Measurements from ENCODE around the gene RTF2. TPM values are rescaled to one million over a fixed set of nuclear protein-coding genes. Genes with fewer than 3 reads are reported as not detected.

Gene RTF2
- total and polyA plus RNA-seq, 5 donors: 73.4 to 80.4 (median 78.7) TPM

GRCh38 chr20:56426926-56427325 lies 41.5 kb upstream of the RTF2 start:
- ATAC-seq (no peak), DNase-seq (no peak)
- Histone ChIP-seq H3K27me3 (ENCODE audit: control insufficient read depth, insufficient read depth) (no peaks in the 10 kb centered on the region), H3K9me3 (ENCODE audit: control insufficient read depth, low read length) (no peaks in the 10 kb centered on the region), H3K4me1 (ENCODE audit: control insufficient read depth, insufficient read depth, low read length) (peaks cover 3% of the 10 kb centered on the region), H3K4me3 (ENCODE audit: low read length) (no peak overlapping the region), H3K27ac (ENCODE audit: low read length) (no peak overlapping the region)
- intact Hi-C loops (cut with DNase I): no loop called here

GRCh38 chr20:56427797-56428196 lies 40.6 kb upstream of the RTF2 start:
- intact Hi-C loops (cut with DNase I): no loop called here
- DNase-seq (no peak), ATAC-seq (no peak)
- Histone ChIP-seq H3K4me3 (ENCODE audit: low read length) (no peak overlapping the region), H3K9me3 (ENCODE audit: control insufficient read depth, low read length) (no peaks in the 10 kb centered on the region), H3K4me1 (ENCODE audit: control insufficient read depth, insufficient read depth, low read length) (peaks cover 2% of the 10 kb centered on the region), H3K27ac (ENCODE audit: low read length) (no peak overlapping the region), H3K27me3 (ENCODE audit: control insufficient read depth, insufficient read depth) (no peaks in the 10 kb centered on the region)
- WGBS: 78% methylated on average over 4 of the region's 4 CpGs

GRCh38 chr20:56428410-56428809 lies 40.0 kb upstream of the RTF2 start:
- H3K27ac ChIP-seq (ENCODE audit: low read length): no peak overlapping the region
- WGBS: 81% methylated on average over 5 of the region's 5 CpGs
- no peaks in the 10 kb centered on the region for H3K4me1 ChIP-seq (ENCODE audit: control insufficient read depth, insufficient read depth, low read length)
- no peak overlapping the region for H3K4me3 ChIP-seq (ENCODE audit: low read length)
- DNase-seq (no peak), ATAC-seq (no peak)
- no peaks in the 10 kb centered on the region for H3K9me3 ChIP-seq (ENCODE audit: control insufficient read depth, low read length)
- H3K27me3 ChIP-seq (ENCODE audit: control insufficient read depth, insufficient read depth): no peaks in the 10 kb centered on the region
- intact Hi-C loops (cut with DNase I): no loop called here

DNA sequence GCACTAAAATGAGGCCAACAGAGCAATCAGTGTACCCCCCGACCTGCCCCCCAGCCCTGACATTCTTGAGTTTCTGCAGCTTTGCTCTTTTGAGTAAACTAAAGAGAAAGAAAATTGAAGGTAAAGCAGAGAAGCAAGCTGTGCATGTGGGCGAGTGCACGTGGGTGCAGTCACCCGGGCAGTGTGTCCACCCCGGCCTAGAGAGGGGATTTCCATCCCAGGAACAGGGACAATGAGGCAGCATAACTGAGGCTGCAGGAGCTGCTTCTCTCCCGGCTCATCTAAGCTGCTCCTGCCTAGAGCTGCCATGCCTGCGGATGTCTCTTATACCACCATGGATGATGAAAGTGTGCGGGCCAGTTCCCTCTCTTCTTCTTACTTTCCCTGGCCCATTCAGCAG lies 39.5 kb upstream of the RTF2 start:
- 81% methylated on average over 8 of the region's 8 CpGs for WGBS
- Histone ChIP-seq H3K27me3 (ENCODE audit: control insufficient read depth, insufficient read depth) (no peaks in the 10 kb centered on the region), H3K4me3 (ENCODE audit: low read length) (no peak overlapping the region), H3K27ac (ENCODE audit: low read length) (no peak overlapping the region), H3K4me1 (ENCODE audit: control insufficient read depth, insufficient read depth, low read length) (peaks cover 3% of the 10 kb centered on the region), H3K9me3 (ENCODE audit: control insufficient read depth, low read length) (no peaks in the 10 kb centered on the region)
- intact Hi-C loops (cut with DNase I): no loop called here
- DNase-seq (no peak), ATAC-seq (no peak)

DNA sequence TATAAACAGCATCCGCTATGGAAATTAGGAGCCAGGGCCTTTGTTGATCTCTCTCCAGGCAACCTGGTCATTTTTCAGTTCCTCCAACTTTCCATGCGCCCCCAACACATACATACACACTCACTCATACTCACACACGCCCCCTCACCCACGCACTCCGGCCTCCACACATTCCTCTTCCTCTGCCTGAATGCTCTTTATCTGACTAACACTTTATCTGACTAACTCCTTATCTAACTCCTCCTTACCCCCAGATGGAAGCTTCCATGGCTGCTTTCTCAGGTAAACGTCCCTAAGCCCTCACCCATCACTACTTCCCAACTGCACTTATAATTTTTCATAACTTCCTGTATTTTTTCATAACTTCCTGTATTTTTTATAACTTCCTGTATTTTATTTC lies 38.9 kb upstream of the RTF2 start:
- Histone ChIP-seq H3K27me3 (ENCODE audit: control insufficient read depth, insufficient read depth) (no peaks in the 10 kb centered on the region), H3K4me3 (ENCODE audit: low read length) (no peak overlapping the region), H3K27ac (ENCODE audit: low read length) (no peak overlapping the region), H3K4me1 (ENCODE audit: control insufficient read depth, insufficient read depth, low read length) (peaks cover 4% of the 10 kb centered on the region), H3K9me3 (ENCODE audit: control insufficient read depth, low read length) (no peaks in the 10 kb centered on the region)
- ATAC-seq: no peak
- intact Hi-C loops (cut with DNase I): no loop called here
- 57% methylated on average over 6 of the region's 6 CpGs for WGBS
- DNase-seq: no peak

DNA sequence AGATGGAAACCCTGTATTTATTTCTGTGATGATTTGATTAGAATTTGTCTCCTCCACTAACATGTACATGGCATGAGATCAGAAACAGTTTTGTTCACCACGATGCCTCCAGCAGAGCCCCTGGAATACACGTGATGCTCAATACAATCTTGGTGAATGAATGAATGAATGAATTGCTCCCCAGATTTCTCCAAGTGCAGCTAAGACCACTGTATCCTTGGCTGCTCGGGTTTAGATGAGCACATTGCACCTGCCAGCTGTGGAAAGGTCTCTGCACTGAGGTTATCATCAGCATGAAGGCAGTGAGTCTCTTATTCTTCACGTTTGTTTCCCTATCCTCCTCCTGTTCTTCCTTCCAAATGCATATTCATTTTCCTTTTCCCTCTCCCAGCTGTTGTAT lies 38.5 kb upstream of the RTF2 start:
- H3K27me3 ChIP-seq (ENCODE audit: control insufficient read depth, insufficient read depth): no peaks in the 10 kb centered on the region
- no peaks in the 10 kb centered on the region for H3K9me3 ChIP-seq (ENCODE audit: control insufficient read depth, low read length)
- 49% methylated on average over 4 of the region's 4 CpGs for WGBS
- DNase-seq (no peak), ATAC-seq (no peak)
- no peak overlapping the region for H3K27ac ChIP-seq (ENCODE audit: low read length)
- H3K4me1 ChIP-seq (ENCODE audit: control insufficient read depth, insufficient read depth, low read length): peaks cover 4% of the 10 kb centered on the region
- no peak overlapping the region for H3K4me3 ChIP-seq (ENCODE audit: low read length)
- intact Hi-C loops (cut with DNase I): no loop called here

GRCh38 chr20:56430461-56430860 lies 38.0 kb upstream of the RTF2 start:
- H3K27me3 ChIP-seq (ENCODE audit: control insufficient read depth, insufficient read depth): no peaks in the 10 kb centered on the region
- WGBS: 59% methylated on average over 4 of the region's 4 CpGs
- no peak overlapping the region for H3K27ac ChIP-seq (ENCODE audit: low read length)
- no peaks in the 10 kb centered on the region for H3K9me3 ChIP-seq (ENCODE audit: control insufficient read depth, low read length)
- no peak overlapping the region for H3K4me3 ChIP-seq (ENCODE audit: low read length)
- H3K4me1 ChIP-seq (ENCODE audit: control insufficient read depth, insufficient read depth, low read length): peaks cover 4% of the 10 kb centered on the region
- intact Hi-C loops (cut with DNase I): no loop called here
- DNase-seq (no peak), ATAC-seq (no peak)

DNA sequence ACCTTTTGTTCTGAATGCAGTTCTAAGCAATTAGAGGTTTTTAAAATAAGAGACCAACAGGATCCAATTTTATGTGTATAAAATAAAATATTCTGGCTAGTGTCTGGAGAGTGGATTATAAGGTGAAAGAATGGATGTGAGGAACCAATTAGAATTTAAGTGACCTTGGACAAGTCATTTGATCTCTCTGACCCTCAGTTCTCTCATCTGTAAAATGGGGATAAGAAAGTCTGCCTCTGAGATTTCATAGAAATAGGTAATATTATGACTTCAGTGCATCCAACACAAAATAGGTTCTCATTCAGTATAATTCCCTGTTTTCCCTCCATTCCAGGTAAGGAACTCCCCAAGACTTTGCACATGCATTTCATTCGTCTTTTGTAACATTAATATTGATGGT lies 37.5 kb upstream of the RTF2 start:
- DNase-seq (no peak), ATAC-seq (no peak)
- Histone ChIP-seq H3K4me3 (ENCODE audit: low read length) (no peak overlapping the region), H3K27me3 (ENCODE audit: control insufficient read depth, insufficient read depth) (no peaks in the 10 kb centered on the region), H3K9me3 (ENCODE audit: control insufficient read depth, low read length) (no peaks in the 10 kb centered on the region), H3K27ac (ENCODE audit: low read length) (no peak overlapping the region), H3K4me1 (ENCODE audit: control insufficient read depth, insufficient read depth, low read length) (peaks cover 4% of the 10 kb centered on the region)
- 87% methylated on average over 1 of the region's 1 CpG for WGBS
- intact Hi-C loops (cut with DNase I): no loop called here

GRCh38 chr20:56431471-56431870 lies 37.0 kb upstream of the RTF2 start:
- 72% methylated on average over 3 of the region's 3 CpGs for WGBS
- no peak overlapping the region for H3K4me3 ChIP-seq (ENCODE audit: low read length)
- no peaks in the 10 kb centered on the region for H3K9me3 ChIP-seq (ENCODE audit: control insufficient read depth, low read length)
- DNase-seq (no peak), ATAC-seq (no peak)
- H3K27me3 ChIP-seq (ENCODE audit: control insufficient read depth, insufficient read depth): no peaks in the 10 kb centered on the region
- H3K27ac ChIP-seq (ENCODE audit: low read length): no peak overlapping the region
- H3K4me1 ChIP-seq (ENCODE audit: control insufficient read depth, insufficient read depth, low read length): peaks cover 4% of the 10 kb centered on the region
- intact Hi-C loops (cut with DNase I): no loop called here

GRCh38 chr20:56433221-56433879 lies 35.1 kb upstream of the RTF2 start:
- Histone ChIP-seq H3K4me1 (ENCODE audit: control insufficient read depth, insufficient read depth, low read length) (peaks cover 4% of the 10 kb centered on the region), H3K9me3 (ENCODE audit: control insufficient read depth, low read length) (no peaks in the 10 kb centered on the region), H3K4me3 (ENCODE audit: low read length) (no peak overlapping the region), H3K27ac (ENCODE audit: low read length) (no peak overlapping the region), H3K27me3 (ENCODE audit: control insufficient read depth, insufficient read depth) (no peaks in the 10 kb centered on the region)
- 38% methylated on average over 3 of the region's 3 CpGs for WGBS
- intact Hi-C loops (cut with DNase I): no loop called here
- DNase-seq (no peak), ATAC-seq (no peak)

DNA sequence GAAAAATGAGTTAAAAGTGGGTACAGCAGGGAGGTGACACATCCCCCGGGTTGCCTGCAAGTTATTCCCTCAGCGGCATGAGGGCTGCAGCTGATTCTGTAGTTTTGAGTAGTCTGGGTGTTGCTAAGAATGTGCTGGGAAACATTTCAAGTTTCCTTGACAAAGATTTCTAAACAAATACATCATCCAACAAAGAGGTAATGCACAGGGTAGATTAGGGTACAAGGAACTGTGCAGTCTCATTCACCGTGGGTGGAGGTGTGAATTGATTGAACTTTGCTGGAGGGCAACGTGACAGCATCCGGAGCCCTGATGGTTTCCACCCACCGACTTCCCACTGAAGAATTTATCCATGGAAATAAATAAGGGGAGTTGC lies 34.6 kb upstream of the RTF2 start:
- no peak for DNase-seq
- H3K4me1 ChIP-seq (ENCODE audit: control insufficient read depth, insufficient read depth, low read length): peaks cover 4% of the 10 kb centered on the region
- H3K9me3 ChIP-seq (ENCODE audit: control insufficient read depth, low read length): no peaks in the 10 kb centered on the region
- H3K27ac ChIP-seq (ENCODE audit: low read length): no peak overlapping the region
- peak; percentile 40 to 61 for ATAC-seq
- H3K27me3 ChIP-seq (ENCODE audit: control insufficient read depth, insufficient read depth): no peaks in the 10 kb centered on the region
- intact Hi-C loops (cut with DNase I): no loop called here
- no peak overlapping the region for H3K4me3 ChIP-seq (ENCODE audit: low read length)
- 34% methylated on average over 6 of the region's 6 CpGs for WGBS

All from right cardiac atrium (tissue), 5 donors.